ENCODE data around the gene RASEF.
"Not testable (repeated sequence)": the region's sequence is repeated elsewhere in the genome, so short reads cannot be mapped to it uniquely, and the experiment has no call there.

RASEF gene

GRCh38 chr9:82968388-82968787 is 94.6 kb downstream of the RASEF start:
- DNase-seq: no peak

GRCh38 chr9:82961504-82962125 is 101.3 kb downstream of the RASEF start:
- DNase-seq: peak; percentile 73

- no peak for DNase-seq
Measured at GRCh38 chr9:82957529-82958379, 105.2 kb downstream of the RASEF start.

- DNase-seq: no peak
Measured at GRCh38 chr9:82949203-82949602, 113.7 kb downstream of the RASEF start.

- DNase-seq: no peak
Measured at GRCh38 chr9:82940376-82940775, 122.6 kb downstream of the RASEF start.

- no peak for DNase-seq
Measured at GRCh38 chr9:82939451-82939850, 123.5 kb downstream of the RASEF start.

- DNase-seq: no peak
Measured at GRCh38 chr9:82938426-82939218, 124.3 kb downstream of the RASEF start.

- DNase-seq: not testable (repeated sequence)
Measured at GRCh38 chr9:82936561-82936960, 126.4 kb downstream of the RASEF start.

GRCh38 chr9:82934949-82935348 is 128.0 kb downstream of the RASEF start:
- no peak for DNase-seq

- not testable (repeated sequence) for DNase-seq
Measured at GRCh38 chr9:82934025-82934424, 128.9 kb downstream of the RASEF start.

- DNase-seq: no peak
Measured at GRCh38 chr9:82930116-82930515, 132.8 kb downstream of the RASEF start.
